GM06990 (cell line): Measurements from ENCODE around the gene TTC19.

Source experiments
- DNase-seq: peaks from one replicate; pipeline ENCODE4 v3.0.0-alpha.2; 2011; ENCODE audit not compliant: insufficient read length; ENCODE audit errors: extremely low read depth
- H3K27me3 ChIP-seq: replicated peaks from 2 replicates; pipeline ENCODE4 v1.6.0; 2011; ENCODE audit warnings: low read length; ENCODE audit not compliant: control insufficient read depth, insufficient read depth
- H3K36me3 ChIP-seq: 2 replicates; pipeline ENCODE4 v1.5.1; 2011; ENCODE audit warnings: low read length; ENCODE audit not compliant: control insufficient read depth, insufficient read depth
- H3K4me3 ChIP-seq: replicated peaks from 2 replicates; pipeline ENCODE4 v1.5.1; 2011; ENCODE audit warnings: low read depth, mild to moderate bottlenecking, control low read depth, low read length
- CTCF ChIP-seq: IDR thresholded peaks from 2 replicates; pipeline ENCODE4 v1.5.1; 2011; ENCODE audit warnings: low read length, control low read depth, mild to moderate bottlenecking, inconsistent platforms; ENCODE audit not compliant: insufficient read depth, poor library complexity, severe bottlenecking

TTC19 gene

GRCh38 chr17:16037636-16038035 lies 38.0 kb downstream of the TTC19 start:
- no peak for DNase-seq
- Histone ChIP-seq H3K27me3 (no peaks in the 10 kb centered on the region), H3K4me3 (no peak overlapping the region), H3K36me3 (peaks cover 12% of the 10 kb centered on the region)
- no peak for TF ChIP-seq CTCF

GRCh38 chr17:16040710-16041251 lies 41.2 kb downstream of the TTC19 start:
- no peak overlapping the region for H3K4me3 ChIP-seq
- DNase-seq: no peak
- no peak for TF ChIP-seq CTCF
- peaks cover 18% of the 10 kb centered on the region for H3K36me3 ChIP-seq
- H3K27me3 ChIP-seq: no peaks in the 10 kb centered on the region

GRCh38 chr17:16044487-16044886 lies 44.9 kb downstream of the TTC19 start:
- Histone ChIP-seq H3K4me3 (no peak overlapping the region), H3K36me3 (peaks cover 19% of the 10 kb centered on the region), H3K27me3 (no peaks in the 10 kb centered on the region)
- no peak for TF ChIP-seq CTCF
- no peak for DNase-seq

- no peak overlapping the region for H3K4me3 ChIP-seq
- no peaks in the 10 kb centered on the region for H3K27me3 ChIP-seq
- H3K36me3 ChIP-seq: peaks cover 17% of the 10 kb centered on the region
- no peak for DNase-seq
- TF ChIP-seq CTCF: no peak
These were observed 47.3 kb downstream of the TTC19 start for GRCh38 chr17:16046966-16047365.

- Histone ChIP-seq H3K27me3 (no peaks in the 10 kb centered on the region), H3K4me3 (no peak overlapping the region), H3K36me3 (peaks cover 12% of the 10 kb centered on the region)
- no peak for TF ChIP-seq CTCF
- no peak for DNase-seq
These were observed 49.3 kb downstream of the TTC19 start for GRCh38 chr17:16048811-16049449.

GRCh38 chr17:16050844-16051243 lies 51.2 kb downstream of the TTC19 start:
- peaks cover 9% of the 10 kb centered on the region for H3K36me3 ChIP-seq
- no peak overlapping the region for H3K4me3 ChIP-seq
- no peak for TF ChIP-seq CTCF
- DNase-seq: no peak
- H3K27me3 ChIP-seq: no peaks in the 10 kb centered on the region
